ENCODE results near the gene TBL3.
A peak's percentile ranks its signal among the peaks of the same experiment; 100 is the strongest.

The TBL3 gene

GRCh38 chr16:2023092-2024031 is 51.5 kb downstream of the TBL3 start:
- peak; percentile 59 for DNase-seq

GRCh38 chr16:2024032-2024420 is 52.2 kb downstream of the TBL3 start:
- no peak for DNase-seq

DNA sequence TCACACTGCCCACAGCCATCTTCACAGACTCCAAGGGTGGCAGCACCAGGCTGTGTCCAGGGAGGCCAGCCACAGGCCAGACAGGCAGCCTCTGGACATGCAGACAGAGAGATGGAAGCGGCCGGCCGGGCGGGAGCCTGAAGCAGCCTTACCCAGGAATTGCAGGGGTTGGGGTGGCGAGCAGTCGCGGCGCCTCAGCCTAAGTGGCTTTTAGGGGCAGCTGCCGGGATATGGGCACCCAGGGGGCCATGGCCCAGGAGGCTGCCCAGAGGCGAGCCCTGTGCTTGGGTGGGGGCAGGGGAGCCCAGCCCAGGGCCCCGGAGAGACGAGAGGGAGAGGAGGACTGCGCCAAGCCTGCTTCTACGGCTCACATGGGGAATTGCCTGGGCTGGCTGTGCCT is 53.4 kb downstream of the TBL3 start:
- DNase-seq: no peak

DNA sequence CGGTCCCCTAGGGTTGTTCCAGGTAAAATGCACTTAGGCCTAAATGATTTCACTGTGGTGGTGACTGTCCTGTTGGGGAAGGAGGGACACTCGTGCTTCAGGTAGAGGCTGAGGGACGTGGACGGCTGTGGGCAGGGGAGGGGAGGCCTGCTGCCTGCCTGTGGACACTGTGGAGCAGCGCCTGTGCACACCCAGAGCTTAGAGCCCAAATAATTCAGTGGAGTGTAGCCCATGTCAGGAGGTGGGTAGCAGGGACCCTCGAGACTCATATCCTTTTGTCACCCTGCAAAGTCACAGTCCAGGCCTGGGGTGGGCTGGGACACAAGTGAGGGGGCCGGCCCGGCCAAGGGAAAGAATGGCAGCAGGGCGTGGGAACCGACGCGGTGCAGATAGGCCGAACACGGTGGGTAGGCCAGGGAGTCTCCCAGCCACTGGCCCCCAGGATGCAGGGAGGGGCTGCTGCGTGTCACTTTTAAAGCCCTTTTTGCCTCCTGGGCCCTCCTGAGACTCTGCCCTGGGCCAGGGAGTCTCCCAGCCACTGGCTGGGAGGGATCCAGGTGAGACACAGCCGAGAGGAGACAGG is 54.1 kb downstream of the TBL3 start:
- no peak for DNase-seq

GRCh38 chr16:2026461-2027023 is 54.7 kb downstream of the TBL3 start, which contains the start of gene NHERF2:
TSS of gene NHERF2 (plus strand) at chr16:2026902. CDS start at chr16:2027006, 104 bp downstream.
- no peak for DNase-seq

DNA sequence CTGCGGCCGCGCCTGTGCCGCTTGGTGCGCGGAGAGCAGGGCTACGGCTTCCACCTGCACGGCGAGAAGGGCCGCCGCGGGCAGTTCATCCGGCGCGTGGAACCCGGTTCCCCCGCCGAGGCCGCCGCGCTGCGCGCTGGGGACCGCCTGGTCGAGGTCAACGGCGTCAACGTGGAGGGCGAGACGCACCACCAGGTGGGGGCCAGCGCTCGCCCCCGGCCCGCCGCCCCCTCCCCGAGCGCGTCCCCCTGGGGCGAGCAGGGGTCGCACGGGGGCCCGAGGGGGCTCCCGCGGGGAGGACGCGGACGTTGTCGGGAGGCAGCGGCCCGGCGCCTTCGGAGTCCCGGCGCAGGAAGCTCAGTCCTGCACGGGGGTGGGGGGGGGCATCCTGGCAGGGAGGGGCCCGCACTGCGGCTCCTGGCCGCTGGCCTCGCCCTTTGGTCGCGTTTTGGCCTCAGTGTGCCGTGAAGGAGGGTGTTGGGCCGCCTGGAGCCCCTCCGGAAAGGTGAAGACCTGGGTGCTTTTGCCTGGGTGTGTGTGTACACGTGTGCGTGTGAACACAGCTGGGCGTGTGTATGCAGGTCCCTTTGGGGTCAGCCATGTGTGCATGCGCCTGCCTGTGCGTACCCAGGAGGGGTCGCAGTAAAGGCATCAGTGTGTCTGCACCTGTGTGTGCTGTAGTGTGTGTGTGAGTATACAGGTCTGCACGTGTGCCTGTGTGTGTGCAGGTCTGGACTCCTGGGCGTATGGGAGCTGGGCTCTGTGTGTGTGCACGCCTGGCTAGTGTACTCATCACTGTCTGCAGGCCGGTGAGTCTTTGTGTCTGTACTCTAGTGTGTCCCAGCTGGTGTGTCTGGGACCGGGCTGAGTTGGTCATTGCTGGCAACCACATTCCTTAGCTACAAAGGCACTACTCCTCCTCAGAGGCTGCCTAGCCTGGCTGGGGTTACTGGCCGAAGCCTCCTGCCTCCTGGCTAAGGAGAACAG is 55.5 kb downstream of the TBL3 start:
- no peak for DNase-seq

DNA sequence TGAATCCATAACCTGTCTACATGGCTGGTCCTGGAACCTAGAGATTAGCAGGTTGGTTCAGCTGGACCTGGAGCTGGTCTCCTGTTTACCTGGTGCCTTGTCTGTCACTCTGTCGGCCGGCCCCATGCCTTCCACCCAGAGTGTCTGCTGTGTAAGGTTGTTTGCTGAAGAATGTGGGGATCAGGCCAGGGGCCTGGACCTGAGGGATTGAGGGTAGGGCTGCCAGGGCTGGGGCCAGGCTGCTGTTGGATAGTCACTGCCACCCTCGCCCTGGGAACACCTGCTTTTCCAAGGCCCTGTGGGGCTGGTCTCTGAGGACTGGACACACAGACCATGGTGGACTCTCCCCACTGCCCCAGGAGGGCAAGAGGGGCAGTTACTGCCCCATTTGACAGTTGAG is 56.3 kb downstream of the TBL3 start:
- no peak for DNase-seq

DNA sequence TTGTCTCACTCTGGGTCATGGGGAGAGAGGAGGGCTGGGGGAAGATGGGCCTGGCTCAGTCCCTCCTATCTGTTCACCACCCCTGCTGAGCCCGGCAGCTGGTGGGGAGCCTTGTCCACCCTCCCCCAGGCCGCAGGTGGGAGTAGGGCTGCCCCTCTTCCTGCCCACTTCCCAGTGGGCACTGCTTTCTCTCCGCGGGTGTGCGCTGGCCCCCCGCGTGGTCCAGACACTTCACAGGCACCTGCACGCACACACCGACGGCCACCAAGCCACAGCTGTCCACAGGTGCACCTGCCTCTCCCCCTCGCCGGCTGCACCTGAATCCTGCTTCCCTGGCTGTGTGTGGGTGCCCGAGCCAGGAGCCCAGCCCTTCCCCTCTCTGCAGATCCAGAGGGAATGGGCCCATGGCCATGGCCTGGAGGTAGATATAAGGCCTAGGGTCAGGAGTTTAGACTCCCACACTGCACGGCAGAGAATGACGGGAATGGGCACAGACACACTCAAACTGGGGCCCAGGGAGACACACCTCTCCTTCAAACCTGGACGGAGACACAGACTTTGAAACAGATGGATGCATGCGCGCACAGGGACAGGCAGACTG is 56.9 kb downstream of the TBL3 start:
- no peak for DNase-seq

GRCh38 chr16:2029350-2029749 is 57.5 kb downstream of the TBL3 start:
- DNase-seq: no peak

- DNase-seq: no peak
Observed at GRCh38 chr16:2030036-2030435, 58.2 kb downstream of the TBL3 start.

GRCh38 chr16:2031081-2031577 is 59.3 kb downstream of the TBL3 start:
- DNase-seq: no peak
